Tongue (tissue), 2 donors: Measurements from ENCODE around the gene CEP120. TPM values are rescaled to one million over a fixed set of nuclear protein-coding genes. Genes with fewer than 3 reads are reported as not detected.
"Not testable (repeated sequence)": the region's sequence is repeated elsewhere in the genome, so short reads cannot be mapped to it uniquely, and the experiment has no call there.

Source experiments
- DNase-seq: peaks from one replicate; pipeline ENCODE4 v3.0.0-alpha.2; 2015
- total RNA-seq: library from RNA; depleted of rRNA; stranded (reverse); fragments of >200 nt; gene quantifications from one replicate; pipeline ENCODE4 v1.2.3, GENCODE V29; 2014

The CEP120 gene
- total RNA-seq, 1 donor from 2014 or later: 22.4 TPM

GRCh38 chr5:123387313-123387712 lies 35.9 kb downstream of the CEP120 start:
- no peak for DNase-seq

GRCh38 chr5:123382252-123382651 lies 41.0 kb downstream of the CEP120 start:
- DNase-seq: no peak

GRCh38 chr5:123371575-123372179 lies 51.5 kb downstream of the CEP120 start:
- DNase-seq: peak; percentile 31

GRCh38 chr5:123369371-123369968 lies 53.7 kb downstream of the CEP120 start:
- DNase-seq: no peak

- peak; percentile 28 for DNase-seq
Observed at GRCh38 chr5:123367739-123368138, 55.5 kb downstream of the CEP120 start.

DNA sequence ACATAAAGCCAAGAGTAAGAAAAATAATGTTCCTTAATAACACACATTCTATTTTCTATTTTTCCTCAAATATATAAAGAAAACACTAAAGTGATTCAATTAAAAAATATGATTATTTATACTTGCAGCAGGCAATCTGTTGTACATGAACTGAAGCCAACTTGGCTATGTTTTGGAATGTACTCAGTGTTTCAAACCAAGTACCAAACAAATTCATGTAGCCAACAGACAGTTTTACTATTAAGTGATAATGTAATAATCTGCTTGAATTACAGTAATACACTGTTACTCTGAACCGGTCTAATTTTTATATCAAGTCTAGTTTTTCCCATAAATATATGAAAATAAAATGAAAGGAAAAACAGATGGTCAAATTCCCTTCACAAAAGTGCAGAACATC lies 58.0 kb downstream of the CEP120 start:
- DNase-seq: no peak

DNA sequence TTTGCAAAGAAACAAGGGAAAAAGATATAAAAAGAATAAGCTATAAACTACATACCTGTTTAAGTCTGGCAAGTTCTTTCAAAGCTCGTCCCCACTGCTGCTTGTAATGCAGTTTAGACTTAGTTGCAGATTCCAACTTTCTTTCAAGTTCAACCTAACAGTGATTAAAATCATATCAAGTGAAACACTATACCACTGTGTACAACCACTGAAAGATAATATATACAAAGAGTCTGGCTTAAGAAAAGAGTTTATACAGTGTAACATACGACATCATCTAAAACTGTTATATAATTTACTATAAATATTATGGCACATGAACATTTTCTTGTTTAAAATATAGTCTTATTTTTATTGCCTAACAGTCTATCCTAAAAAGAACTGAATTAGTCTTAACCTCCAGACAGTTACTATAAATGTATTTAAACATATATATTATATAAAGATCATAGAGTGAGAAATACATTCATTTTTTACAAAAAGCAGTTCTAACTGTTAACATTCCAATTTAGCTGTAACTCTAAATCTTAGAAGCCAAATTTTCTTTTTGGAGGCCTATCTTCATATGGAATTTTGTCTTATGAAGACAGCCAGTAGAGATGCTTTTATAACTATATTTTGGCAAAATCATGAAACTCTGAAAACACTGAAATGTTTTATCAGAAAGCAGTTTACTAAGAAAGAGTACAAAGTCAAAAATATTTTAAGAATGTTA lies 58.6 kb downstream of the CEP120 start:
- DNase-seq: no peak

DNA sequence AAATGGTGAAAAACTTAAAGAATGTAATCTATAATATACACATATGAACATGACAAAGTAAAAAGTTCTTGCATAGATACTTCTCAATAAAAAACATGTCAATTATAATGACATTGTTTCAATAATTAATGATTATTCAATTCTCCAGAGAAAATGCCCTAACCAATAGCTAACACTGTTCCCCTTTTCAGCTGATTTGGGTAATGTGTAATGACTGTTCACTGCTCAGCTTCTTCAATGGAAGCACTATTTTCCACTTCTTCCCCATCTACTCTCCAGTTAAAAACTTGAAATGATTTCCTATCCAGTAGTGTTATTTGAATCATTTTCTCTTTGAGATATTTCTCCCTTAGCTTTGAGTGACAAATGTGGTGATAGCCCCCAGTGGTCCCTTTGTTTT lies 62.3 kb downstream of the CEP120 start:
- no peak for DNase-seq

- no peak for DNase-seq
Observed at GRCh38 chr5:123360201-123360571, 63.0 kb downstream of the CEP120 start.

DNA sequence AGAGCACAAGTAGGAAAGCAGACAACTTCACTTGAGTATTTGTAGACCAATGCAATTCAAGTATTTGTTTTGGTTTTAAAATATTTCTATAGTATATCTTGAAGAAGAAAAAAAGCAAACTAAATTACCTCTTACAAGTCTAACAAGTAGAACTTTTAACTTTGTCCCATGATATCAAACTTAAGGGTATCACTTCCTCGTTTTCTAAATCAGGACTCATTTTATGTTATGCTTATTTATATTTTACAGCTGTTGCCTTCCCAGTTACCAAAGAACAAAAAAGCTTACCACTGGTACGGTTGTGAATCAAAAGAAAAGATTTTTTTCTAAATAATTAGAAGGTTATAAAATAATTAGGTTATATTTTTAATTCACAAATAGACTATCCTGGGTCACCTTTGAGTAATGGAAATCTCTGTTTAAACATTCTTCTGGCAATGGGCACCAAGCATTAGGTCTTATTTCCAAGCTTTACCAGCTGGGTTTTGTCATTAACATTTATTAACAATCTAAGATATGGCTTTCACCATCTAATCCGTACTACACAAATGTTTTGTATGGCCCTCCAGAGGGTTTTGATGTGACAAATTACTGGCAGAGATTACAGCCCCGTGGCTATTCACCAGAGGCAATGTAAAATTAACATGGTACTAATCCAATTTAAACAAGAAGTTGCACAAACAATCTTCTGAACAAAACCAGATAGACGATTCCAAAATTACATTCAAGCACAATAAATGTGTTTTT lies 63.6 kb downstream of the CEP120 start:
- peak; percentile 51 for DNase-seq

DNA sequence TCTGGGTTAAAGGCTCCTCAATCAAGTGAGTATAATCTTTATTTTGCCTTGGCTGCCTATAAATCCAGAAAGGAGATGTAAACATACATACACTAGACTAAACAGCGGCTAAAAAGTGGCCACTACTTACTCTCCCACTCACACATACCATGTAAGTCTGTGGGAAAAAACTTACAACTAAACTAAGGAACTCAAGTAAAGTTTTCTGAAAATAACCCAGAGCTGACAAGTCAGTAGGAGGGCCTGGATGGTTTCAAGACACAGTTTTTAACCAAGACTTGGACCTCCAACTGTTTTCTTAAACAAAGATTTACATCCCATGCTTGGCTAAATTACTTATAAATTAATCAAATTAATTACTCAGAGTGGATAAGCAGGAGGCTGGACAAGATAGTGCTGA lies 64.5 kb downstream of the CEP120 start:
- DNase-seq: no peak

GRCh38 chr5:123358304-123358703 lies 64.9 kb downstream of the CEP120 start:
- no peak for DNase-seq

DNA sequence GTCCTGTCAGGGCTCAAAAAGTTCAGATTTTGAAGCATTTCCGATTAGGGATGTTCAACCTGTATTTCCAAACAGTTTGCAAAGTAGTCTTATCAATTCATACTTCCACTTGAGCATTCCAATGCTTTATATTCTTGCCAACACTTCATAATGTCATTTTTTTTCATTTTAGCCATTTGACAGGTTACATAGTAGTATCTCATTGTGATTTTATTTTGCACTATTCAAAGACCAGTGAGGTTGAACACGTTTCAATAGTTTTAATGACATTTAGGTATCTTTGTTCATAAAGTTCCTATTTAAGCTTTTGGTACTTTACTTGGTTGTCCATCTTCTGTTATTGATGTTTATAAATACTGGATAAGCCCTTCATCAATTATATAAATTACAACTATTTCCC lies 71.4 kb downstream of the CEP120 start:
- no peak for DNase-seq

DNA sequence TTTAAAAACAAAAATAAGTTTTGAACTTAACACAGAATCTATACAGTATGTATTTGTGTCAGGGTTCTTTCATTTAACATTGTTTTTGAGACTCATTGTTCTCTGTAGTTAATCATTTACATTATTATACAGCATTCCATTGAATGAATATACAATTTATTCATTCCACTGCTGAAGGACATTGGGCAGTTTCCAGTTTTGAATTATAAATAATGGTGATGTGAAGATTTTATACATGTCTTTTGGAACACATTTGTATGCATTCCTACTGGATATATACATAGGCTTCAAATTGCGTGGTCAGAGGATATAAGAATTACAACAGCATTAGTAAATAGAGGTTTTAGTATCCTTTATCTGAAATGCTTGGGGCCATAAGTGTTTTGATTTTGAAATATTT lies 72.0 kb downstream of the CEP120 start:
- no peak for DNase-seq

GRCh38 chr5:123350742-123351141 lies 72.5 kb downstream of the CEP120 start:
- DNase-seq: no peak

DNA sequence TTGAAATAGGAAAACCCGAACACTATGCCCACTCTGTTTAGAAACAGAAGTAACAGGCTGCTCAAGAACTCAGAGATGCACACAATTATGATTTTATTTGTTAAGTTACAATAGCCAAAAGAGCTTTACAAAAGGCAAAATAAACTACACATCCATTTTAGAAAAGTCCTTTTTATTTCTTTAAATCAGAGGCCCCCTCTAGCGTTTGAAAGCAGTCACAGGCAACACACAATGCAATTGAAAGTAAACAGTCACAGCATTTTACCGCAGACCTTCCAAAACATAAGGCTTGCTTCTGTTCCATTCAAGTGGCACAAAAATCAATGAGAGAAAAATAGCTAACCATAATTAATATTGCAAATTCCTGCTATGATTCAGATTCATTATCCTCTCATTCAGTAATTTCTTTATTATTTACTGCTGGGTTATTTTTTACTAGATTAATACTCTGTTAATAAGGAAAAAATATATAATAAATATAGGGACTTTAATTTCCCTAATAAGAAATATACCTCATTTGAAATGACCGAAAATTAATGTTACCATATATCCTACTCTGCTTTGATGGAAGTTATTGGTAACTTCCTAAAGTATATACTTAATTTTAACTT lies 78.3 kb downstream of the CEP120 start:
- DNase-seq: peak; percentile 70

- no peak for DNase-seq
Observed at GRCh38 chr5:123340928-123341327, 82.3 kb downstream of the CEP120 start.

DNA sequence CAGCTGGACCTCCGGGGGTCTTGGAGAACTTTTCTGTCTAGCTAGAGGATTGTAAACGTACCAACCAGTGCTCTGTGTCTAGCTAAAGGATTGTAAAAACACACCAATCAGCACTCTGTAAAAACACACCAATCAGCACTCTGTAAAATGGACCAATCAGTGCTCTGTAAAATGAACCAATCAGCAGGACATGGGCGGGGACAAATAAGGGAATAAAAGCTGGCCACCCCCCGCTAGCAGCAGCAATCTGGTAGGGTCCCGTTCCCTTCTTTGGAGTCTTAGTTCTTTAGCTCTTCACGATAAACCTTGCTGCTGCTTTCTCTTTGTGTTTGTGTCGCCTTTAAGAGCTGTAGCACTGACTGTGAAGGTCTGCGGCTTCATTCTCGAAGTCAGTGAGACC lies 114.8 kb downstream of the CEP120 start:
- DNase-seq: not testable (repeated sequence)

GRCh38 chr5:123305751-123306150 lies 117.5 kb downstream of the CEP120 start:
- DNase-seq: no peak

DNA sequence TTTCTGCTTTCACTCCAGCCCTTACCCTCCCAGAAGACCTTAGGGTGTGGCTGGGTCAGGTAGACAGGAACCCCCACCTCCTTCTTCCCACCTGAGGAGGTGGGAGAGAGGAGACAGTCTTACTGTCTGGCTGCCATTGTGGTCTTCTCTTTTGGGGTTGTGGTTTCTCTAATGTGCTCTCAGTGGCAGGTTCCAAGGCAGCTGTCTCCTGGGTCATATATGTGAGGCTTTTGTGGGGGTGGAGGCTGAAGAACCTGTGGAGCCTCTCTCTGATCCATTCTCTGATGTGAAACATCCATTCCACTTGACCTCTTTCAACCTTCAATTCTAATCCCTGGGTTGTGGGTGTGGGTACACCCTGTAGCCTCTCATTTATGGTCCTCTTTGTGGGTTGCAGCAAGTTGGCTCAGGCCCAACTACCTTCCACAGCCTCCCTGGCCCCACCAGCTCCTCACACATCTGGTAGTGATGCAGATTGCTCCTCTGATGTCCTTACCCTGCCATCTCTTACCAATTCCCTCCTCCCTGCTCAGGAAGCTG lies 118.4 kb downstream of the CEP120 start:
- no peak for DNase-seq

- no peak for DNase-seq
Observed at GRCh38 chr5:123303802-123304201, 119.4 kb downstream of the CEP120 start.

DNA sequence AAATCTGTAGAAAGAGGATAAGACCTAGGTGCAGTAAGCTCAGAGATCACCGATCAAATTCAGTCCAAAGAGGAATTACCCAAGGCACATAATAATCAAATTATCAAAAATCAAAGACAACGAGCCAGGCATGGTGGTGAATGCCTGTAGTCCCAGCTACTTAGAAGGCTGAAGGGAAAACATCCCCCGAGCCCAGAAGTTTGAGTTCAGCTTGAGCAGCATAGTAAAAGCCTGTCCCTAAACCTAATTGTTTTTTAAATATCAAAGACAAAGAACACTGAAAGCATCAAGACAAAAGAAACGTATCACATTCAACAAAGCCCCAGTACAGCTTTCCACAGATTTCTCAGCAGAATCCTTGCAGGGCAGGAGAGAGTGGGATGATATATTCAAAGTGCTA lies 122.9 kb downstream of the CEP120 start:
- no peak for DNase-seq
